HG03521 (cell line): Measurements from ENCODE around the gene FHIT.

Experiments
- ATAC-seq: cut with Tn5 transposase; IDR thresholded peaks from one replicate; pipeline ENCODE4 v1.9.1; 2021; ENCODE audit warnings: mild to moderate bottlenecking, moderate library complexity; ENCODE audit not compliant: unreplicated experiment

The FHIT gene

GRCh38 chr3:60388731-60389130 lies 862.5 kb downstream of the FHIT start:
- no peak for ATAC-seq

- no peak for ATAC-seq
Measured at GRCh38 chr3:60386306-60386705, 864.9 kb downstream of the FHIT start.

GRCh38 chr3:60384341-60384740 lies 866.9 kb downstream of the FHIT start:
- ATAC-seq, result no peak

GRCh38 chr3:60383345-60383744 lies 867.9 kb downstream of the FHIT start:
- no peak for ATAC-seq

- ATAC-seq, result no peak
Measured at GRCh38 chr3:60366486-60366885, 884.8 kb downstream of the FHIT start.

- ATAC-seq, result no peak
Measured at GRCh38 chr3:60365360-60365759, 885.9 kb downstream of the FHIT start.

GRCh38 chr3:60364475-60364874 lies 886.8 kb downstream of the FHIT start:
- no peak for ATAC-seq

GRCh38 chr3:60363817-60364216 lies 887.4 kb downstream of the FHIT start:
- no peak for ATAC-seq

GRCh38 chr3:60355825-60356224 lies 895.4 kb downstream of the FHIT start:
- no peak for ATAC-seq

GRCh38 chr3:60351481-60351880 lies 899.8 kb downstream of the FHIT start:
- ATAC-seq, result no peak

- ATAC-seq, result no peak
Measured at GRCh38 chr3:60344340-60344739, 906.9 kb downstream of the FHIT start.

GRCh38 chr3:60343831-60344230 lies 907.4 kb downstream of the FHIT start:
- no peak for ATAC-seq

- no peak for ATAC-seq
Measured at GRCh38 chr3:60339304-60339703, 911.9 kb downstream of the FHIT start.

- ATAC-seq, result no peak
Measured at GRCh38 chr3:60337421-60337820, 913.8 kb downstream of the FHIT start.

GRCh38 chr3:60336061-60336460 lies 915.2 kb downstream of the FHIT start:
- no peak for ATAC-seq

- no peak for ATAC-seq
Measured at GRCh38 chr3:60333710-60334109, 917.5 kb downstream of the FHIT start.

- ATAC-seq, result no peak
Measured at GRCh38 chr3:60330107-60330506, 921.1 kb downstream of the FHIT start.

- ATAC-seq, result no peak
Measured at GRCh38 chr3:60325610-60326170, 925.6 kb downstream of the FHIT start.

- no peak for ATAC-seq
Measured at GRCh38 chr3:60323651-60324050, 927.6 kb downstream of the FHIT start.

GRCh38 chr3:60323180-60323579 lies 928.1 kb downstream of the FHIT start:
- no peak for ATAC-seq

- ATAC-seq, result no peak
Measured at GRCh38 chr3:60322298-60322856, 928.9 kb downstream of the FHIT start.

GRCh38 chr3:60319179-60319858 lies 931.9 kb downstream of the FHIT start:
- ATAC-seq, result no peak
